GM12878 (cell line): ENCODE measurements around the gene SHISA4. TPM values are rescaled to one million over a fixed set of nuclear protein-coding genes. Genes with fewer than 3 reads are reported as not detected.

ENCODE experiments used
- EP300 ChIP-seq, 2 experiments: fragments of 150-350 bp in 1 of 2; IDR thresholded peaks; 2 replicates each; pipeline ENCODE4 v1.6.1; 2011 to 2012; ENCODE audit warnings: low read depth in 2 of 2, low read length in 2 of 2, borderline replicate concordance in 1 of 2, improper control_type of control experiment in 1 of 2, inconsistent platforms in 1 of 2; ENCODE audit not compliant: control insufficient read depth in 1 of 2
- ZBTB40 ChIP-seq: fragments of 450-650 bp; IDR thresholded peaks from 2 replicates; pipeline ENCODE4 v1.6.1; 2016; ENCODE audit warnings: mild to moderate bottlenecking, moderate library complexity, borderline replicate concordance
- microRNA-seq: library from miRNA; unstranded; fragments of <30 nt; microRNA quantifications from one replicate; pipeline ENCODE4, GENCODE V29; 2018
- polyA plus RNA-seq, 11 experiments: library from polyadenylated mRNA; depleted of rRNA in 4 of 11; unstranded in 6 of 11; stranded (reverse) in 5 of 11; fragments of >200 nt; fragmentation: Nextera tagmentation in 4 of 11; fragmentation: Illumina TruSeq in 1 of 11; extraction: Ambion mirVana in 4 of 11; extraction: Trizol in 1 of 11; gene quantifications; 1 replicate in 1 of 11; 2 replicates in 10 of 11; pipeline versions ENCODE4 v1.2.1 to v1.2.3, GENCODE V29; 2011 to 2016; ENCODE audit warnings: inconsistent platforms in 2 of 11, missing spikeins in 2 of 11, low read depth in 1 of 11
- small RNA-seq: library from RNA; depleted of rRNA; stranded (forward); fragments of <200 nt; gene quantifications from one replicate; pipeline ENCODE3, GENCODE V24; 2014
- total RNA-seq, 4 experiments: library from RNA; depleted of rRNA in 3 of 4; stranded (reverse); fragments of >200 nt in 3 of 4; fragmentation: Illumina TruSeq in 1 of 4; extraction: Trizol in 1 of 4; gene quantifications; 2 replicates each; pipeline versions ENCODE4 v1.2.1 to v1.2.3, GENCODE V29; 2013 to 2021

The SHISA4 gene
- total and polyA plus RNA-seq, 10 of the 15 experiments (the other 5 are each of a cell fraction or from before 2014, with no cell fraction given) = 0.07 TPM; not detected in 8

GRCh38 chr1:201942129-201942495 is 53.4 kb downstream of the SHISA4 start (continued):
- TF ChIP-seq ZBTB40 (no peak), EP300 (IDR thresholded peaks at IDR 0.05; ENCODE audit: borderline replicate concordance in 1 of 2, control insufficient read depth in 1 of 2, low read depth in 2 of 2, low read length in 2 of 2) (no peak)

Small RNA genes lying within 50 kb of the gene (microRNA-seq; reads per million reads assigned to microRNA genes)
- not detected for gene MIR6739

Small RNA genes lying within 50 kb of the gene (small RNA-seq; reads per million reads assigned to genes)
- gene MIR6739 = 0.16 reads per million

Other genes starting within 250 kb of the SHISA4 start
- gene IPO9, start 59.7 kb upstream of the SHISA4 start, total RNA-seq (2014; rRNA removed) = 17.8 and 23.6 TPM in 2 replicates
- gene IPO9, start 59.7 kb upstream of the SHISA4 start, total RNA-seq (2014; rRNA removed; fragmentation: Illumina TruSeq; extraction: Trizol) = 21.4 and 24.0 TPM in 2 replicates
- gene IPO9, start 59.7 kb upstream of the SHISA4 start, total RNA-seq (2021) = 47.9 and 54.8 TPM in 2 replicates
- 51.6 and 58.7 TPM in 2 replicates for gene IPO9, start 59.7 kb upstream of the SHISA4 start, polyA plus RNA-seq (2011; rRNA removed)
- gene IPO9, start 59.7 kb upstream of the SHISA4 start, polyA plus RNA-seq (2014; fragmentation: Illumina TruSeq; extraction: Trizol) = 35.3 and 50.0 TPM in 2 replicates
- gene IPO9, start 59.7 kb upstream of the SHISA4 start, polyA plus RNA-seq (2014; fragmentation: Nextera tagmentation; extraction: Ambion mirVana) = 10 to 100 TPM; 19.1 to 32.9 TPM
- gene IPO9, start 59.7 kb upstream of the SHISA4 start, polyA plus RNA-seq (2014; rRNA removed) = 29.9 and 34.8 TPM in 2 replicates
- 10 to 100 TPM; 72.4 to 77.3 TPM for gene IPO9, start 59.7 kb upstream of the SHISA4 start, polyA plus RNA-seq (2016; fragmentation: Nextera tagmentation; extraction: Ambion mirVana)
- gene LMOD1, start 57.6 kb downstream of the SHISA4 start, total RNA-seq (2014; rRNA removed) = not detected in 2 replicates
- gene LMOD1, start 57.6 kb downstream of the SHISA4 start, total RNA-seq (2014; rRNA removed; fragmentation: Illumina TruSeq; extraction: Trizol) = not detected in 2 replicates
- gene LMOD1, start 57.6 kb downstream of the SHISA4 start, total RNA-seq (2021) = 0.11 and 0.15 TPM in 2 replicates
- gene LMOD1, start 57.6 kb downstream of the SHISA4 start, polyA plus RNA-seq (2011; rRNA removed) = not detected in 2 replicates
- not detected in 2 replicates for gene LMOD1, start 57.6 kb downstream of the SHISA4 start, polyA plus RNA-seq (2014; fragmentation: Illumina TruSeq; extraction: Trizol)
- not detected for gene LMOD1, start 57.6 kb downstream of the SHISA4 start, polyA plus RNA-seq (2014; fragmentation: Nextera tagmentation; extraction: Ambion mirVana)
- gene LMOD1, start 57.6 kb downstream of the SHISA4 start, polyA plus RNA-seq (2014; rRNA removed) = not detected in 2 replicates
- not detected for gene LMOD1, start 57.6 kb downstream of the SHISA4 start, polyA plus RNA-seq (2016; fragmentation: Nextera tagmentation; extraction: Ambion mirVana)
- 68.6 and 82.3 TPM in 2 replicates for gene TIMM17A, start 66.6 kb downstream of the SHISA4 start, total RNA-seq (2014; rRNA removed)
- 77.6 and 79.7 TPM in 2 replicates for gene TIMM17A, start 66.6 kb downstream of the SHISA4 start, total RNA-seq (2014; rRNA removed; fragmentation: Illumina TruSeq; extraction: Trizol)
- gene TIMM17A, start 66.6 kb downstream of the SHISA4 start, total RNA-seq (2021) = 74.4 TPM in 2 replicates
- gene TIMM17A, start 66.6 kb downstream of the SHISA4 start, polyA plus RNA-seq (2011; rRNA removed) = 105 and 139 TPM in 2 replicates
- 71.6 and 83.2 TPM in 2 replicates for gene TIMM17A, start 66.6 kb downstream of the SHISA4 start, polyA plus RNA-seq (2014; fragmentation: Illumina TruSeq; extraction: Trizol)
- gene TIMM17A, start 66.6 kb downstream of the SHISA4 start, polyA plus RNA-seq (2014; fragmentation: Nextera tagmentation; extraction: Ambion mirVana) = 100 to 1,000 TPM; 248 to 357 TPM
- 69.0 and 72.1 TPM in 2 replicates for gene TIMM17A, start 66.6 kb downstream of the SHISA4 start, polyA plus RNA-seq (2014; rRNA removed)
- 100 to 1,000 TPM; 176 to 180 TPM for gene TIMM17A, start 66.6 kb downstream of the SHISA4 start, polyA plus RNA-seq (2016; fragmentation: Nextera tagmentation; extraction: Ambion mirVana)
- 38.1 and 38.5 TPM in 2 replicates for gene RNPEP, start 93.8 kb downstream of the SHISA4 start, total RNA-seq (2014; rRNA removed)
- gene RNPEP, start 93.8 kb downstream of the SHISA4 start, total RNA-seq (2014; rRNA removed; fragmentation: Illumina TruSeq; extraction: Trizol) = 24.5 and 25.2 TPM in 2 replicates
- gene RNPEP, start 93.8 kb downstream of the SHISA4 start, total RNA-seq (2021) = 45.6 and 47.7 TPM in 2 replicates
- gene RNPEP, start 93.8 kb downstream of the SHISA4 start, polyA plus RNA-seq (2011; rRNA removed) = 31.9 and 47.8 TPM in 2 replicates
- 58.6 and 71.0 TPM in 2 replicates for gene RNPEP, start 93.8 kb downstream of the SHISA4 start, polyA plus RNA-seq (2014; fragmentation: Illumina TruSeq; extraction: Trizol)
- 10 to 100 TPM; 18.3 to 21.6 TPM for gene RNPEP, start 93.8 kb downstream of the SHISA4 start, polyA plus RNA-seq (2014; fragmentation: Nextera tagmentation; extraction: Ambion mirVana)
- 40.8 and 41.5 TPM in 2 replicates for gene RNPEP, start 93.8 kb downstream of the SHISA4 start, polyA plus RNA-seq (2014; rRNA removed)
- 10 to 100 TPM; 62.8 to 68.2 TPM for gene RNPEP, start 93.8 kb downstream of the SHISA4 start, polyA plus RNA-seq (2016; fragmentation: Nextera tagmentation; extraction: Ambion mirVana)
- gene ELF3, start 121.7 kb downstream of the SHISA4 start, total RNA-seq (2014; rRNA removed) = 0.40 and 0.93 TPM in 2 replicates
- 0.58 and 0.97 TPM in 2 replicates for gene ELF3, start 121.7 kb downstream of the SHISA4 start, total RNA-seq (2014; rRNA removed; fragmentation: Illumina TruSeq; extraction: Trizol)
- 1.1 and 2.4 TPM in 2 replicates for gene ELF3, start 121.7 kb downstream of the SHISA4 start, total RNA-seq (2021)
- gene ELF3, start 121.7 kb downstream of the SHISA4 start, polyA plus RNA-seq (2011; rRNA removed) = 8.9 and 14.3 TPM in 2 replicates
- 0.13 and 0.94 TPM in 2 replicates for gene ELF3, start 121.7 kb downstream of the SHISA4 start, polyA plus RNA-seq (2014; fragmentation: Illumina TruSeq; extraction: Trizol)
- under 1 TPM in 1 of 2 experiments, not detected in 1; 0.07 TPM for gene ELF3, start 121.7 kb downstream of the SHISA4 start, polyA plus RNA-seq (2014; fragmentation: Nextera tagmentation; extraction: Ambion mirVana)
- 0.68 and 1.1 TPM in 2 replicates for gene ELF3, start 121.7 kb downstream of the SHISA4 start, polyA plus RNA-seq (2014; rRNA removed)
- gene ELF3, start 121.7 kb downstream of the SHISA4 start, polyA plus RNA-seq (2016; fragmentation: Nextera tagmentation; extraction: Ambion mirVana) = under 1 TPM; 0.12 to 0.39 TPM
- gene GPR37L1, start 234.0 kb downstream of the SHISA4 start, total RNA-seq (2014; rRNA removed) = under 0.01 TPM in 1 of 2 replicates, not detected in the other
- gene GPR37L1, start 234.0 kb downstream of the SHISA4 start, total RNA-seq (2014; rRNA removed; fragmentation: Illumina TruSeq; extraction: Trizol) = not detected in 2 replicates
- gene GPR37L1, start 234.0 kb downstream of the SHISA4 start, total RNA-seq (2021) = not detected in 2 replicates
- gene GPR37L1, start 234.0 kb downstream of the SHISA4 start, polyA plus RNA-seq (2011; rRNA removed) = not detected in 2 replicates
- gene GPR37L1, start 234.0 kb downstream of the SHISA4 start, polyA plus RNA-seq (2014; fragmentation: Illumina TruSeq; extraction: Trizol) = not detected in 2 replicates
- under 1 TPM; under 0.01 to 0.02 TPM for gene GPR37L1, start 234.0 kb downstream of the SHISA4 start, polyA plus RNA-seq (2014; fragmentation: Nextera tagmentation; extraction: Ambion mirVana)
- gene GPR37L1, start 234.0 kb downstream of the SHISA4 start, polyA plus RNA-seq (2014; rRNA removed) = 0.01 TPM in 1 of 2 replicates, not detected in the other
- gene GPR37L1, start 234.0 kb downstream of the SHISA4 start, polyA plus RNA-seq (2016; fragmentation: Nextera tagmentation; extraction: Ambion mirVana) = under 1 TPM; 0.03 to 0.08 TPM